MM.1S (cell line): ENCODE measurements around the gene TMEM132D.

Source experiments
- EZH2 ChIP-seq: fragments of 300-600 bp; sonication (generic); optimal IDR thresholded peaks from 2 replicates; pipeline ENCODE3; 2017; ENCODE audit warnings: low read depth, mild to moderate bottlenecking, antibody characterized with exemption, low read length, mixed read lengths
- EZH2phosphoT487 ChIP-seq: fragments of 300-600 bp; sonication (generic); IDR thresholded peaks from 2 replicates; pipeline ENCODE4 v1.6.1; 2018; ENCODE audit warnings: antibody characterized with exemption, low read length
- TF ChIP-seq, protein P1 (sequence below): fragments of 300-600 bp; sonication (generic); IDR thresholded peaks from 2 replicates; pipeline ENCODE4 v1.5.1; 2016; ENCODE audit warnings: antibody characterized with exemption, low read length, mixed read lengths

GRCh38 chr12:129821964-129822363 is 81.9 kb downstream of the TMEM132D start:
- TF ChIP-seq, protein P1, sequence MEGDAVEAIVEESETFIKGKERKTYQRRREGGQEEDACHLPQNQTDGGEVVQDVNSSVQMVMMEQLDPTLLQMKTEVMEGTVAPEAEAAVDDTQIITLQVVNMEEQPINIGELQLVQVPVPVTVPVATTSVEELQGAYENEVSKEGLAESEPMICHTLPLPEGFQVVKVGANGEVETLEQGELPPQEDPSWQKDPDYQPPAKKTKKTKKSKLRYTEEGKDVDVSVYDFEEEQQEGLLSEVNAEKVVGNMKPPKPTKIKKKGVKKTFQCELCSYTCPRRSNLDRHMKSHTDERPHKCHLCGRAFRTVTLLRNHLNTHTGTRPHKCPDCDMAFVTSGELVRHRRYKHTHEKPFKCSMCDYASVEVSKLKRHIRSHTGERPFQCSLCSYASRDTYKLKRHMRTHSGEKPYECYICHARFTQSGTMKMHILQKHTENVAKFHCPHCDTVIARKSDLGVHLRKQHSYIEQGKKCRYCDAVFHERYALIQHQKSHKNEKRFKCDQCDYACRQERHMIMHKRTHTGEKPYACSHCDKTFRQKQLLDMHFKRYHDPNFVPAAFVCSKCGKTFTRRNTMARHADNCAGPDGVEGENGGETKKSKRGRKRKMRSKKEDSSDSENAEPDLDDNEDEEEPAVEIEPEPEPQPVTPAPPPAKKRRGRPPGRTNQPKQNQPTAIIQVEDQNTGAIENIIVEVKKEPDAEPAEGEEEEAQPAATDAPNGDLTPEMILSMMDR, result no peak
- TF ChIP-seq EZH2phosphoT487 (no peak), EZH2 (no peak)
